Mucosa of descending colon (tissue), 3 donors: ENCODE results near the gene FAM241B. TPM values are rescaled to one million over a fixed set of nuclear protein-coding genes. Genes with fewer than 3 reads are reported as not detected.

Source experiments
- ATAC-seq: fragments of 200-7000 bp; cut with Tn5 transposase; one replicate; pipeline ENCODE4 v1.9.1; 2020; ENCODE audit warnings: mild to moderate bottlenecking, moderate library complexity
- DNase-seq, 3 donors: peaks; one replicate each; pipeline ENCODE4 v3.0.0-alpha.2; 2020
- H3K36me3 ChIP-seq: fragments of 200-600 bp; one replicate; pipeline ENCODE4 v1.8.0; 2021; ENCODE audit warnings: low read depth, mild to moderate bottlenecking
- H3K4me1 ChIP-seq: fragments of 200-600 bp; one replicate; pipeline ENCODE4 v1.8.0; 2021; ENCODE audit warnings: low read depth, mild to moderate bottlenecking
- H3K4me3 ChIP-seq: fragments of 200-600 bp; one replicate; pipeline ENCODE4 v1.8.0; 2021; ENCODE audit warnings: mild to moderate bottlenecking
- H3K9me3 ChIP-seq: fragments of 200-600 bp; one replicate; pipeline ENCODE4 v1.8.0; 2021; ENCODE audit warnings: mild to moderate bottlenecking
- CTCF ChIP-seq: fragments of 200-600 bp; IDR thresholded peaks from one replicate; pipeline ENCODE4 v1.8.0; 2022; ENCODE audit warnings: antibody characterized with exemption, mild to moderate bottlenecking
- intact Hi-C, 2 donors: fragments of 100-400 bp; cut with DNase I in 1 of 2; cut with micrococcal nuclease in 1 of 2; formaldehyde crosslinking; loops; one replicate each; pipeline versions ENCODE4 v1.11.0 to v1.11.1; 2022; cut with DNase I, micrococcal nuclease
- total RNA-seq, 3 donors: library from RNA; stranded (reverse); fragmentation: NEBNext Ultra II Directional in 2 of 3; extraction: Animal tissue kit (Norgen Biotek cat#: 25700) in 2 of 3; gene quantifications; one replicate each; pipeline versions ENCODE4 v1.2.1 to v1.2.4, GENCODE V29; 2021 to 2023
- donor health status: DM: no; HTN: no; CAD: no; lungs with moderate emphysema.
- donor health status: DM: no; HTN: no; CAD: no.
- donor health status: DM: no; HTN: yes; CAD: no.

FAM241B gene
- total RNA-seq, 3 donors from 2014 or later, result 2.2 to 3.7 (median 3.5) TPM

GRCh38 chr10:69680610-69681009 is 50.6 kb downstream of the FAM241B start:
- no peak for ATAC-seq
- no peak for DNase-seq
- intact Hi-C loops, result no loop called here
- Histone ChIP-seq H3K4me1 (peaks cover 19% of the 10 kb centered on the region), H3K36me3 (no peaks in the 10 kb centered on the region), H3K4me3 (no peak overlapping the region), H3K9me3 (no peaks in the 10 kb centered on the region)
- TF ChIP-seq CTCF, result no peak

- ATAC-seq (no peak), DNase-seq (no peak)
- peaks cover 19% of the 10 kb centered on the region for H3K4me1 ChIP-seq
- H3K9me3 ChIP-seq, result no peaks in the 10 kb centered on the region
- no peaks in the 10 kb centered on the region for H3K36me3 ChIP-seq
- no peak overlapping the region for H3K4me3 ChIP-seq
- no peak for TF ChIP-seq CTCF
- intact Hi-C loops, result no loop called here
Measured at GRCh38 chr10:69681436-69681835, 51.4 kb downstream of the FAM241B start.

GRCh38 chr10:69682955-69683474 is 53.0 kb downstream of the FAM241B start:
- TF ChIP-seq CTCF, result no peak
- H3K36me3 ChIP-seq, result no peaks in the 10 kb centered on the region
- peaks cover 19% of the 10 kb centered on the region for H3K4me1 ChIP-seq
- H3K4me3 ChIP-seq, result no peak overlapping the region
- ATAC-seq (no peak), DNase-seq (no peak)
- H3K9me3 ChIP-seq, result no peaks in the 10 kb centered on the region
- intact Hi-C loops, result no loop called here

Other genes with a start within 250 kb of the FAM241B start
- 100 to 1,000 TPM in 1 of 3 donors, 1 to 10 TPM in 2; 6.3 to 204 (median 9.5) TPM for gene TACR2, start 213.3 kb upstream of the FAM241B start, total RNA-seq
- gene TSPAN15, start 178.8 kb upstream of the FAM241B start, total RNA-seq, result 100 to 1,000 TPM; 118 to 183 (median 139) TPM
- 1 to 10 TPM in 1 of 3 donors, under 1 TPM in 2; 0.35 to 6.7 (median 0.78) TPM for gene NEUROG3, start 56.8 kb upstream of the FAM241B start, total RNA-seq
- gene COL13A1, start 171.7 kb downstream of the FAM241B start, total RNA-seq, result 1 to 10 TPM; 1.0 to 2.3 (median 1.0) TPM